Smooth muscle cell (in vitro differentiated cells): ENCODE results near the gene TMIGD1. TPM values are rescaled to one million over a fixed set of nuclear protein-coding genes. Genes with fewer than 3 reads are reported as not detected.
A peak's percentile ranks its signal among the peaks of the same experiment; 100 is the strongest.

Experiments used
- DNase-seq: peaks from one replicate; lab custom pipeline; 2025; ENCODE audit not compliant: unreplicated experiment; lab: John Stamatoyannopoulos, UW
- H2AFZ ChIP-seq: fragments of 200-600 bp; sonication (generic); 2 replicates; pipeline ENCODE4 v1.6.0; 2016; ENCODE audit warnings: antibody characterized with exemption, low read depth, mild to moderate bottlenecking
- H3F3A ChIP-seq: fragments of 200-600 bp; sonication (generic); 2 replicates; pipeline ENCODE4 v1.6.0; 2017; ENCODE audit warnings: antibody characterized with exemption, low read depth
- H3K27ac ChIP-seq: fragments of 200-600 bp; sonication (generic); 2 replicates; pipeline ENCODE4 v1.5.1; 2016; ENCODE audit warnings: low read depth, mild to moderate bottlenecking
- H3K27me3 ChIP-seq: fragments of 200-600 bp; sonication (generic); 2 replicates; pipeline ENCODE4 v1.6.1; 2016; ENCODE audit warnings: low read depth, mild to moderate bottlenecking
- H3K36me3 ChIP-seq: fragments of 200-600 bp; sonication (generic); 2 replicates; pipeline ENCODE4 v1.5.1; 2016; ENCODE audit warnings: low read depth
- H3K4me1 ChIP-seq: fragments of 200-600 bp; sonication (generic); 2 replicates; pipeline ENCODE4 v1.5.1; 2016; ENCODE audit warnings: low read depth
- H3K4me2 ChIP-seq: fragments of 200-600 bp; sonication (generic); 2 replicates; pipeline ENCODE4 v1.6.0; 2016; ENCODE audit warnings: mild to moderate bottlenecking
- H3K4me3 ChIP-seq: fragments of 200-600 bp; sonication (generic); 2 replicates; pipeline ENCODE4 v1.5.1; 2016; ENCODE audit warnings: mild to moderate bottlenecking
- H3K79me2 ChIP-seq: fragments of 200-600 bp; sonication (generic); 2 replicates; pipeline ENCODE4 v1.6.0; 2016; ENCODE audit warnings: low read depth, mild to moderate bottlenecking
- H3K9ac ChIP-seq: fragments of 200-600 bp; sonication (generic); 2 replicates; pipeline ENCODE4 v1.6.0; 2016; ENCODE audit warnings: low read depth
- H3K9me3 ChIP-seq: fragments of 200-600 bp; sonication (generic); replicated peaks from 2 replicates; pipeline ENCODE4 v1.5.1; 2016; ENCODE audit warnings: low read depth
- H4K20me1 ChIP-seq: fragments of 200-600 bp; sonication (generic); 2 replicates; pipeline ENCODE4 v1.6.0; 2016; ENCODE audit warnings: low read depth
- WGBS: methylation state at CpG from one replicate; pipeline ENCODE4 v1.1.7; 2016; ENCODE audit warnings: low lambda C conversion rate; 5-methylcytosine and 5-hydroxymethylcytosine counted together
- polyA plus RNA-seq: library from polyadenylated mRNA; unstranded; fragments of >200 nt; fragmentation: Nextera tagmentation; extraction: Ambion mirVana; gene quantifications from 2 replicates; pipeline ENCODE4 v1.2.1, GENCODE V29; 2016
- total RNA-seq: library from RNA; depleted of rRNA; stranded (reverse); fragments of >200 nt; gene quantifications from 2 replicates; pipeline ENCODE4 v1.2.3, GENCODE V29; 2014
- TF ChIP-seq, protein P1 (sequence below): fragments of 200-600 bp; sonication (generic); IDR thresholded peaks from 2 replicates; pipeline ENCODE4 v1.5.1; 2017; ENCODE audit warnings: borderline replicate concordance, mild to moderate bottlenecking, antibody characterized with exemption; ENCODE audit not compliant: insufficient read depth, poor library complexity, severe bottlenecking

Gene TMIGD1
- total and polyA plus RNA-seq, 2 experiments from 2014 or later: not detected

DNA sequence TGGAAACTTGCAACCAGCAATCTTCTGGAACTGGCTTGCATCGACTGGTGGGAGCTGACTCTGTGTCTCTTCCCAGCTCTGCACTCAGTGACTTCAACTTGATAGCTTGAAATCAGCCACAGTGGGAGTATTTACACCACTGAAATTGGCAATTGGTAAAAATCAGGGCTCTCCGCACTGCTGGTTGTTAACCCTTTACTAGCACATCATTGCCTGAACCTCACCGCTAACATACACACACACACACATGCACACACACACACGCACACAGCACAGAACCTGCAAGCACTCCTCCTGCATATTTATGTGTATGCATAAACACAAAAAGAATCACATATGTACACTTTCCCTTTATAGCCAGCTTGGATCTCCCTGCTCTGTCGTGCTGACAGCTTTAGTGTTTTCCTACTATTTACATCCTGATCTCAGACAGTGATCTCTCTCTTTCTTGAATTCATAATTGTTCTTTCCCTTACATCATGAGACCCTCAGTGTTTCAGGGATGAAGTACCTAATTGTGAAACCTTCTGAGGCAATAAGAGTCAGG lies 7.9 kb upstream of the TMIGD1 start:
- no peak overlapping the region for H2AFZ ChIP-seq
- H3K4me2 ChIP-seq: no peak overlapping the region
- no peaks in the 10 kb centered on the region for H3K9me3 ChIP-seq
- DNase-seq: no peak
- no peaks in the 10 kb centered on the region for H3F3A ChIP-seq
- no peaks in the 10 kb centered on the region for H3K27me3 ChIP-seq
- H3K9ac ChIP-seq: no peak overlapping the region
- H3K27ac ChIP-seq: no peak overlapping the region
- no peaks in the 10 kb centered on the region for H4K20me1 ChIP-seq
- WGBS: 92% methylated on average over 5 of the region's 5 CpGs
- TF ChIP-seq, protein P1, sequence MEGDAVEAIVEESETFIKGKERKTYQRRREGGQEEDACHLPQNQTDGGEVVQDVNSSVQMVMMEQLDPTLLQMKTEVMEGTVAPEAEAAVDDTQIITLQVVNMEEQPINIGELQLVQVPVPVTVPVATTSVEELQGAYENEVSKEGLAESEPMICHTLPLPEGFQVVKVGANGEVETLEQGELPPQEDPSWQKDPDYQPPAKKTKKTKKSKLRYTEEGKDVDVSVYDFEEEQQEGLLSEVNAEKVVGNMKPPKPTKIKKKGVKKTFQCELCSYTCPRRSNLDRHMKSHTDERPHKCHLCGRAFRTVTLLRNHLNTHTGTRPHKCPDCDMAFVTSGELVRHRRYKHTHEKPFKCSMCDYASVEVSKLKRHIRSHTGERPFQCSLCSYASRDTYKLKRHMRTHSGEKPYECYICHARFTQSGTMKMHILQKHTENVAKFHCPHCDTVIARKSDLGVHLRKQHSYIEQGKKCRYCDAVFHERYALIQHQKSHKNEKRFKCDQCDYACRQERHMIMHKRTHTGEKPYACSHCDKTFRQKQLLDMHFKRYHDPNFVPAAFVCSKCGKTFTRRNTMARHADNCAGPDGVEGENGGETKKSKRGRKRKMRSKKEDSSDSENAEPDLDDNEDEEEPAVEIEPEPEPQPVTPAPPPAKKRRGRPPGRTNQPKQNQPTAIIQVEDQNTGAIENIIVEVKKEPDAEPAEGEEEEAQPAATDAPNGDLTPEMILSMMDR: no peak
- H3K4me1 ChIP-seq: peaks cover 7% of the 10 kb centered on the region
- no peaks in the 10 kb centered on the region for H3K79me2 ChIP-seq
- H3K4me3 ChIP-seq: no peak overlapping the region
- H3K36me3 ChIP-seq: no peaks in the 10 kb centered on the region

DNA sequence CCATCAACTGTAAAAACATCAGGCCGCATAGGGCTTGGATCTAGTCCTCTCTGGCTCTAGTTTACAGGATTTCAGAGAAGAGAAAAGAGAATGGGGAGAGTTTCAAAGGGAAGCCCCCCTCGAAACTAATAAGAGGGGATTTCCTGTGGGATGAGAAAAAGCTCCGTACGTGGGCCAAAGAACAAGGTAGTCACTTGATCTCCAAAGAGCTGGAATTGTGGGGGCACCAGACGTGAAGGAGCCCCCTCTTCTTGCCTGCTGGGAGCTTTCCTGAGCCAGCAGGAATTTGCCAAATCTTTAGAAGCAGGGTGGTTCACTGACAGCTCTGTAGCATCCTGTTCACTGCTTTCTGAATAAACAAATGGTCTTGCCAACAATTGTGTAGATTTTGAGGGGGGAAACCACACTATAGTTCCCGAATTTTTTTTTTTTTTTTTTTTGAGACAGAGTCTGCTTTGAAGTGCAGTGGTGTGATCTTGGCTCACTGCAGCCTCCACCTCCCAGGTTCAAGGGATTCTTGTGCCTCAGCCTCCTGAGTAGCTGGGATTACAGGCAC lies 7.0 kb upstream of the TMIGD1 start:
- H3K9me3 ChIP-seq: no peaks in the 10 kb centered on the region
- no peaks in the 10 kb centered on the region for H4K20me1 ChIP-seq
- DNase-seq: no peak
- H3K36me3 ChIP-seq: no peaks in the 10 kb centered on the region
- H2AFZ ChIP-seq: peak overlapping the region; percentile 91
- peak overlapping the region; percentile 58 for H3K4me2 ChIP-seq
- H3K79me2 ChIP-seq: no peaks in the 10 kb centered on the region
- no peaks in the 10 kb centered on the region for H3F3A ChIP-seq
- WGBS: 58% methylated on average over 6 of the region's 6 CpGs
- TF ChIP-seq, protein P1: no peak
- no peak overlapping the region for H3K4me3 ChIP-seq
- peak overlapping the region; percentile 68 for H3K27ac ChIP-seq
- H3K4me1 ChIP-seq: peaks cover 7% of the 10 kb centered on the region
- H3K27me3 ChIP-seq: no peaks in the 10 kb centered on the region
- H3K9ac ChIP-seq: no peak overlapping the region

DNA sequence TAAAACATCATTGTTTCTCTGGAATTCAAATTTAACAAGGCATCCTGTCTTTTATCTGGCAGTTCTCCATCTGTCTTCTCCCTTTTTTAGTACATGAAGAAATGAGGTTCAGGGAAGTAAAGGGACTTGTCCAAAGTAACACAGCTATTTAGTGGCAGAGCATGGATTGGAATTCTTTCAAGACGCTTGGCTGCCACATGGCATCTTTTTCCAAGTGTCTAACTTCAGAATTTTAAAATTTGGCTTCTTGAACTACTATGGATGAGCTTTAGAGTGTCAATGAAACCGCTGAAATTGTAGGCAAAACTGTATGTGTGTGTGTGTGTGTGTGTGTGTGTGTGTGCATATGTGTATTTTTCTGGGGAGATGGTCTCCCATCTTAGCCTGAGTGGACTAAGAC lies 5.2 kb upstream of the TMIGD1 start:
- H3K79me2 ChIP-seq: no peaks in the 10 kb centered on the region
- no peaks in the 10 kb centered on the region for H4K20me1 ChIP-seq
- no peaks in the 10 kb centered on the region for H3K9me3 ChIP-seq
- TF ChIP-seq, protein P1: no peak
- peaks cover 7% of the 10 kb centered on the region for H3K4me1 ChIP-seq
- no peaks in the 10 kb centered on the region for H3K36me3 ChIP-seq
- 98% methylated on average over 2 of the region's 2 CpGs for WGBS
- no peak overlapping the region for H3K27ac ChIP-seq
- no peak overlapping the region for H3K9ac ChIP-seq
- H2AFZ ChIP-seq: no peak overlapping the region
- H3K4me3 ChIP-seq: no peak overlapping the region
- H3K4me2 ChIP-seq: no peak overlapping the region
- DNase-seq: no peak
- H3F3A ChIP-seq: no peaks in the 10 kb centered on the region
- H3K27me3 ChIP-seq: no peaks in the 10 kb centered on the region
